ENCODE measurements around the gene ATP1A4. TPM values are rescaled to one million over a fixed set of nuclear protein-coding genes. Genes with fewer than 3 reads are reported as not detected.

Gene ATP1A4
- polyA plus RNA-seq, 3 donors, result 1.00 to 16.0 TPM; not detected in 1

DNA sequence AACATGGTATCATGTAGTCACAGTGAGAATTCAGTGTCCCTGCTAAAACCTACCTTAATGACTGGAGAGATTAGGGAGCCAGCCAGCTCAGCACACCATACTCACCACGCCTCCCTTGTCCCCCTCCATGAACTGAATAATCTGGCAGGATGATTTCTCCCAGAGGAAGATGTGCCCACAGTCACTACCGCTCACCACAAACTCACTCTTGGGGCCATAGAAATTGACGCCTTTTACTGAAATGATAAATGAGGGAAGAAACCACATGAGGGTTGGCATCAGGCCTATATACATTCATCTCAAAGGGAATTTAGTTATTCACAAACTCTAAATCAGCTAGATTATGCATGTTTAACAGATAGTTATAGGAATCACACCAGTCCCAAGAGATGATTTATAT lies 71.1 kb downstream of the ATP1A4 start:
- WGBS (ENCODE audit: insufficient coverage), result no CpG with 5 or more reads among the region's 3 CpGs
- DNase-seq, result no peak
- no peak overlapping the region for H3K4me3 Mint-ChIP-seq
- Histone ChIP-seq H3K4me2 (replicated peaks; ENCODE audit: extremely low read depth, low read length, poor library complexity, severe bottlenecking) (no peak overlapping the region), H3K4me3 (replicated peaks in 1 of 3; ENCODE audit: low read depth in 2 of 3, low read length in 3 of 3) (no peak overlapping the region), H3K27ac (ENCODE audit: low read depth in 1 of 2, low read length in 2 of 2) (no peak overlapping the region), H2AFZ (ENCODE audit: insufficient read depth, low read depth, low read length, poor library complexity, severe bottlenecking) (no peak overlapping the region), H3K9ac (ENCODE audit: insufficient read depth, low read length, poor library complexity, severe bottlenecking) (no peak overlapping the region), H3K79me2 (ENCODE audit: insufficient read depth, low read length) (no peaks in the 10 kb centered on the region), H3K9me3 (replicated peaks in 1 of 2; ENCODE audit: control insufficient read depth in 1 of 2, insufficient read depth in 1 of 2, low read length in 2 of 2) (no peaks in the 10 kb centered on the region), H4K20me1 (ENCODE audit: insufficient read depth, low read length) (peaks cover 6% of the 10 kb centered on the region), H3K36me3 (replicated peaks in 1 of 2; ENCODE audit: control insufficient read depth in 1 of 2, insufficient read depth in 2 of 2, low read length in 2 of 2) (peaks cover 99 to 100% of the 10 kb centered on the region in 2 donors), H3K4me1 (ENCODE audit: control insufficient read depth in 1 of 2, insufficient read depth in 2 of 2, low read length in 2 of 2) (no peaks in the 10 kb centered on the region), H3K27me3 (ENCODE audit: control insufficient read depth in 2 of 2, insufficient read depth in 2 of 2, low read length in 2 of 2) (no peaks in the 10 kb centered on the region)
- TF ChIP-seq, protein P1, sequence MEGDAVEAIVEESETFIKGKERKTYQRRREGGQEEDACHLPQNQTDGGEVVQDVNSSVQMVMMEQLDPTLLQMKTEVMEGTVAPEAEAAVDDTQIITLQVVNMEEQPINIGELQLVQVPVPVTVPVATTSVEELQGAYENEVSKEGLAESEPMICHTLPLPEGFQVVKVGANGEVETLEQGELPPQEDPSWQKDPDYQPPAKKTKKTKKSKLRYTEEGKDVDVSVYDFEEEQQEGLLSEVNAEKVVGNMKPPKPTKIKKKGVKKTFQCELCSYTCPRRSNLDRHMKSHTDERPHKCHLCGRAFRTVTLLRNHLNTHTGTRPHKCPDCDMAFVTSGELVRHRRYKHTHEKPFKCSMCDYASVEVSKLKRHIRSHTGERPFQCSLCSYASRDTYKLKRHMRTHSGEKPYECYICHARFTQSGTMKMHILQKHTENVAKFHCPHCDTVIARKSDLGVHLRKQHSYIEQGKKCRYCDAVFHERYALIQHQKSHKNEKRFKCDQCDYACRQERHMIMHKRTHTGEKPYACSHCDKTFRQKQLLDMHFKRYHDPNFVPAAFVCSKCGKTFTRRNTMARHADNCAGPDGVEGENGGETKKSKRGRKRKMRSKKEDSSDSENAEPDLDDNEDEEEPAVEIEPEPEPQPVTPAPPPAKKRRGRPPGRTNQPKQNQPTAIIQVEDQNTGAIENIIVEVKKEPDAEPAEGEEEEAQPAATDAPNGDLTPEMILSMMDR (IDR thresholded peaks at IDR 0.05), result no peak
- H3K27ac Mint-ChIP-seq, result no peak overlapping the region
- peaks cover 38 to 76% of the 10 kb centered on the region in 2 donors for H3K36me3 Mint-ChIP-seq
- H3K9me3 Mint-ChIP-seq, result no peaks in the 10 kb centered on the region
- no peaks in the 10 kb centered on the region for H3K27me3 Mint-ChIP-seq (ENCODE audit: low read depth in 3 of 3)
- no peaks in the 10 kb centered on the region for H3K4me1 Mint-ChIP-seq
- intact Hi-C loops (cut with micrococcal nuclease), result no loop called here

DNA sequence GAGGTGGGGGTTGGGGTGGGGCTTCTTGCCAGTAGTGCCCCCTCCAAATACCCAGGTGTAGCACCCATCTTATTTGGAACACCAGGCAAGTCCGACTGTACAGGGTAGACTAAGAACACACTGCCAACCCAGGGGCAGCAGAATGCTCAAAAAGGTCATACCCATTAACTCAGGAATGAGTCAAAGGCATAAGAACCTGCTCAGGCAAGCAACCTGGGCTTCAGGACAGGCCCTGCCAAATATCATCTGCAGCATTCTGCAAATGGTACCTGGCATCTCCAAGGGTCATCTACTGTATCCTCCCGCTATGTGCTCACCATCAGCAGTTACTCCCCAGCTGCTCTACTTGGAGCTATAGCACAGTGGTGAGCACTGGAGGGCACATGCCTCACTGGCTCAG lies 73.2 kb downstream of the ATP1A4 start:
- H3K4me1 Mint-ChIP-seq, result no peaks in the 10 kb centered on the region
- no peaks in the 10 kb centered on the region for H3K27me3 Mint-ChIP-seq (ENCODE audit: low read depth in 3 of 3)
- H3K9me3 Mint-ChIP-seq, result no peaks in the 10 kb centered on the region
- H2AFZ ChIP-seq (ENCODE audit: insufficient read depth, low read depth, low read length, poor library complexity, severe bottlenecking), result no peak overlapping the region
- intact Hi-C loops (cut with micrococcal nuclease), result no loop called here
- H3K4me3 Mint-ChIP-seq, result no peak overlapping the region
- no peaks in the 10 kb centered on the region for H3K9me3 ChIP-seq (replicated peaks in 1 of 2; ENCODE audit: control insufficient read depth in 1 of 2, insufficient read depth in 1 of 2, low read length in 2 of 2)
- 97% methylated on average over 2 of the region's 2 CpGs for WGBS (ENCODE audit: insufficient coverage)
- no peaks in the 10 kb centered on the region for H3K27me3 ChIP-seq (ENCODE audit: control insufficient read depth in 2 of 2, insufficient read depth in 2 of 2, low read length in 2 of 2)
- DNase-seq, result no peak
- no peak overlapping the region for H3K4me2 ChIP-seq (replicated peaks; ENCODE audit: extremely low read depth, low read length, poor library complexity, severe bottlenecking)
- H3K9ac ChIP-seq (ENCODE audit: insufficient read depth, low read length, poor library complexity, severe bottlenecking), result no peak overlapping the region
- peaks cover 97 to 100% of the 10 kb centered on the region in 2 donors for H3K36me3 ChIP-seq (replicated peaks in 1 of 2; ENCODE audit: control insufficient read depth in 1 of 2, insufficient read depth in 2 of 2, low read length in 2 of 2)
- H3K27ac Mint-ChIP-seq, result no peak overlapping the region
- no peak overlapping the region for H3K4me3 ChIP-seq (replicated peaks in 1 of 3; ENCODE audit: low read depth in 2 of 3, low read length in 3 of 3)
- TF ChIP-seq, protein P1 (IDR thresholded peaks at IDR 0.05), result no peak
- H3K27ac ChIP-seq (ENCODE audit: low read depth in 1 of 2, low read length in 2 of 2), result no peak overlapping the region
- no peaks in the 10 kb centered on the region for H3K79me2 ChIP-seq (ENCODE audit: insufficient read depth, low read length)
- H3K36me3 Mint-ChIP-seq, result peaks cover 34 to 75% of the 10 kb centered on the region in 2 donors
- H4K20me1 ChIP-seq (ENCODE audit: insufficient read depth, low read length), result peaks cover 6% of the 10 kb centered on the region
- no peaks in the 10 kb centered on the region for H3K4me1 ChIP-seq (ENCODE audit: control insufficient read depth in 1 of 2, insufficient read depth in 2 of 2, low read length in 2 of 2)
